HG03064 (cell line): ENCODE measurements around the gene PCDH15.

Experiments
- ATAC-seq: cut with Tn5 transposase; IDR thresholded peaks from one replicate; pipeline ENCODE4 v1.9.1; 2021; ENCODE audit warnings: low read depth; ENCODE audit not compliant: unreplicated experiment

The PCDH15 gene

GRCh38 chr10:54159924-54160323 is 641.1 kb downstream of the PCDH15 start:
- no peak for ATAC-seq

GRCh38 chr10:54148508-54148907 is 652.5 kb downstream of the PCDH15 start:
- ATAC-seq = no peak

- no peak for ATAC-seq
These were observed 661.1 kb downstream of the PCDH15 start for GRCh38 chr10:54139819-54140428.

- no peak for ATAC-seq
These were observed 663.6 kb downstream of the PCDH15 start for GRCh38 chr10:54137396-54137795.

- ATAC-seq = no peak
These were observed 667.8 kb downstream of the PCDH15 start for GRCh38 chr10:54133203-54133602.

- no peak for ATAC-seq
These were observed 669.2 kb downstream of the PCDH15 start for GRCh38 chr10:54131833-54132232.

GRCh38 chr10:54130394-54130793 is 670.6 kb downstream of the PCDH15 start:
- ATAC-seq = no peak

- ATAC-seq = no peak
These were observed 675.8 kb downstream of the PCDH15 start for GRCh38 chr10:54125098-54125747.

- no peak for ATAC-seq
These were observed 676.7 kb downstream of the PCDH15 start for GRCh38 chr10:54124209-54124885.

GRCh38 chr10:54120806-54121205 is 680.2 kb downstream of the PCDH15 start:
- no peak for ATAC-seq

- no peak for ATAC-seq
These were observed 692.1 kb downstream of the PCDH15 start for GRCh38 chr10:54108961-54109360.

GRCh38 chr10:54096892-54097291 is 704.1 kb downstream of the PCDH15 start:
- ATAC-seq = no peak

GRCh38 chr10:54094321-54094720 is 706.7 kb downstream of the PCDH15 start:
- ATAC-seq = no peak

GRCh38 chr10:54091237-54091636 is 709.8 kb downstream of the PCDH15 start:
- ATAC-seq = no peak

GRCh38 chr10:54081950-54082349 is 719.1 kb downstream of the PCDH15 start:
- no peak for ATAC-seq

GRCh38 chr10:54067361-54067760 is 733.7 kb downstream of the PCDH15 start:
- no peak for ATAC-seq

GRCh38 chr10:54066646-54067045 is 734.4 kb downstream of the PCDH15 start:
- ATAC-seq = no peak

GRCh38 chr10:54065106-54065505 is 735.9 kb downstream of the PCDH15 start:
- ATAC-seq = no peak

GRCh38 chr10:54064215-54064614 is 736.8 kb downstream of the PCDH15 start:
- ATAC-seq = no peak

GRCh38 chr10:54063514-54063913 is 737.5 kb downstream of the PCDH15 start:
- ATAC-seq = no peak

- no peak for ATAC-seq
These were observed 740.5 kb downstream of the PCDH15 start for GRCh38 chr10:54060572-54060971.

- no peak for ATAC-seq
These were observed 743.7 kb downstream of the PCDH15 start for GRCh38 chr10:54057357-54057756.
